Transverse colon (tissue), 4 donors: ENCODE measurements around the gene SUPV3L1. TPM values are rescaled to one million over a fixed set of nuclear protein-coding genes. Genes with fewer than 3 reads are reported as not detected.

Experiments
- DNase-seq: peaks from one replicate; pipeline ENCODE4 v3.0.0-alpha.2; 2019
- H3K27ac ChIP-seq, 4 donors: fragments of 200-600 bp; sonication (generic); 2 replicates each; pipeline ENCODE4 v1.5.1; 2016 to 2018; ENCODE audit warnings: inconsistent platforms in 4 of 4
- H3K27me3 ChIP-seq: fragments of 200-600 bp; sonication (generic); 2 replicates; pipeline ENCODE4 v1.5.1; 2017; ENCODE audit warnings: inconsistent platforms
- H3K36me3 ChIP-seq, 4 donors: fragments of 200-600 bp; sonication (generic); 2 replicates each; pipeline ENCODE4 v1.5.1; 2017 to 2019; ENCODE audit warnings: inconsistent platforms in 4 of 4
- H3K4me1 ChIP-seq, 4 donors: fragments of 200-600 bp; sonication (generic); 2 replicates each; pipeline ENCODE4 v1.5.1; 2017 to 2020; ENCODE audit warnings: inconsistent platforms in 4 of 4
- H3K4me3 ChIP-seq, 4 donors: fragments of 200-600 bp; sonication (generic); 1 replicate in 1 of 4; 2 replicates in 3 of 4; pipeline versions ENCODE4 v1.5.1 to v1.6.1; 2017 to 2019; ENCODE audit warnings: inconsistent platforms in 4 of 4
- H3K9me3 ChIP-seq, 2 donors: fragments of 200-600 bp; sonication (generic); 2 replicates each; pipeline ENCODE4 v1.5.1; 2017 to 2019; ENCODE audit warnings: inconsistent platforms in 2 of 2
- CTCF ChIP-seq, 5 experiments: fragments of 200-600 bp in 3 of 5; fragments of 450-650 bp in 2 of 5; sonication (generic) in 3 of 5; IDR thresholded peaks; 1 replicate in 2 of 5; 2 replicates in 3 of 5; pipeline ENCODE4 v1.5.1; 2016 to 2017; ENCODE audit warnings: antibody characterized with exemption in 5 of 5, inconsistent platforms in 3 of 5, mild to moderate bottlenecking in 2 of 5, moderate library complexity in 1 of 5
- EP300 ChIP-seq: sonication (generic); formaldehyde crosslinking; IDR thresholded peaks from one replicate; pipeline ENCODE4 v1.6.1; 2017; ENCODE audit warnings: antibody characterized with exemption, low read depth
- POLR2A ChIP-seq: fragments of 450-650 bp; IDR thresholded peaks from one replicate; pipeline ENCODE4 v1.6.1; 2016; ENCODE audit warnings: antibody characterized with exemption, mild to moderate bottlenecking, moderate library complexity
- POLR2AphosphoS5 ChIP-seq, 3 donors: sonication (generic); formaldehyde crosslinking; IDR thresholded peaks; one replicate each; pipeline ENCODE4 v1.6.1; 2016; ENCODE audit warnings: antibody characterized with exemption in 3 of 3
- WGBS, 2 donors: methylation state at CpG; one replicate each; pipeline ENCODE4 v1.1.5; 2018; ENCODE audit warnings: low coverage in 1 of 2; 5-methylcytosine and 5-hydroxymethylcytosine counted together
- in situ Hi-C, 4 donors: fragments of 200-750 bp; cut with MboI; loops; one replicate each; pipeline versions ENCODE4 v1.15.0 to v1.15.1; 2017; ENCODE audit warnings: low sequenced_read_pairs in 3 of 4, low pct_ligation_motif_present in 1 of 4, low pct_unique_long_range_greater_than_20kb in 1 of 4
- intact Hi-C: fragments of 100-400 bp; cut with DNase I; formaldehyde crosslinking; loops from one replicate; pipeline ENCODE4 v1.15.1; 2023; ENCODE audit warnings: low total_unique reads
- total RNA-seq, 4 donors: library from RNA; depleted of rRNA; stranded (reverse); fragments of >200 nt; gene quantifications; one replicate each; pipeline ENCODE4 v1.1.0, GENCODE V29; 2016

The SUPV3L1 gene
- total RNA-seq, 4 donors from 2014 or later, result 15.3 to 34.0 (median 26.7) TPM

- Histone ChIP-seq H3K36me3 (no peaks in the 10 kb centered on the region), H3K27ac (no peak within 1 kb of the TSS), H3K4me3 (no peak within 1 kb of the TSS), H3K27me3 (no peaks in the 10 kb centered on the region), H3K9me3 (no peaks in the 10 kb centered on the region), H3K4me1 (peaks cover 16 to 37% (median 25%) of the 10 kb centered on the region in 4 donors)
- no peak for TF ChIP-seq POLR2AphosphoS5 (IDR thresholded peaks at IDR 0.05)
- no peak for TF ChIP-seq EP300
- TF ChIP-seq POLR2A, result no peak
- TF ChIP-seq CTCF (IDR thresholded peaks at IDR 0.05), result no peak
- in situ Hi-C loops, result no loop called here
- WGBS, 2 donors, result 76 to 100% methylated on average over 1 to 8 of the region's 8 CpGs
- intact Hi-C loops, result no loop called here
- DNase-seq, result no peak
Observed at GRCh38 chr10:69220041-69220451, 40.0 kb downstream of the SUPV3L1 start, which contains the start of gene HKDC1. TSS of gene HKDC1 (plus strand) at chr10:69220332. CDS start at chr10:69220436, 104 bp downstream.

DNA sequence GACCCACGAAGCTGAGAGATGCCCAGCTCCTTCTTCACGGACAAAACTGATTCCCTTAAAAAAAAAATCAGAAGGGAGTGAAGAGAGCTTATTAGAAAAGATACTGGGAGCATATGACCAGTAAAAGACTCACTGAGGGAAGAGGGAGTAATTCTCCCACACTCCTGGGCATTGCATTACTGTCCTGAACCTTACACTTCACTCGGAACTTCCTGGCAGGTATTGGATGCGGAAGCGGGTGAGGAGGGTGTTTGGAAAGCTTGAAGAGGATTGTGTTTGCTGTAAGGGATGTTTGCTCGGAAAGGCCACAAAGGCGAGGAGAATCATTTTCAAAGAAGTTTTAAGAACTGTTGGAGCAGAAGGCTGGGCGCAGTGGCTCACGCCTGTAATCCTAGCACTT is 40.5 kb downstream of the SUPV3L1 start:
- TF ChIP-seq CTCF (IDR thresholded peaks at IDR 0.05) (no peak), POLR2AphosphoS5 (IDR thresholded peaks at IDR 0.05) (no peak), EP300 (no peak), POLR2A (no peak)
- H3K4me1 ChIP-seq, result peaks cover 16 to 41% (median 25%) of the 10 kb centered on the region in 4 donors
- no peaks in the 10 kb centered on the region for H3K9me3 ChIP-seq
- 89 to 90% methylated on average over 7 to 9 of the region's 9 CpGs for WGBS, 2 donors
- no peak overlapping the region for H3K27ac ChIP-seq
- intact Hi-C loops (no loop called here), in situ Hi-C loops (no loop called here)
- no peaks in the 10 kb centered on the region for H3K27me3 ChIP-seq
- no peak overlapping the region for H3K4me3 ChIP-seq
- DNase-seq, result no peak
- H3K36me3 ChIP-seq, result no peaks in the 10 kb centered on the region

DNA sequence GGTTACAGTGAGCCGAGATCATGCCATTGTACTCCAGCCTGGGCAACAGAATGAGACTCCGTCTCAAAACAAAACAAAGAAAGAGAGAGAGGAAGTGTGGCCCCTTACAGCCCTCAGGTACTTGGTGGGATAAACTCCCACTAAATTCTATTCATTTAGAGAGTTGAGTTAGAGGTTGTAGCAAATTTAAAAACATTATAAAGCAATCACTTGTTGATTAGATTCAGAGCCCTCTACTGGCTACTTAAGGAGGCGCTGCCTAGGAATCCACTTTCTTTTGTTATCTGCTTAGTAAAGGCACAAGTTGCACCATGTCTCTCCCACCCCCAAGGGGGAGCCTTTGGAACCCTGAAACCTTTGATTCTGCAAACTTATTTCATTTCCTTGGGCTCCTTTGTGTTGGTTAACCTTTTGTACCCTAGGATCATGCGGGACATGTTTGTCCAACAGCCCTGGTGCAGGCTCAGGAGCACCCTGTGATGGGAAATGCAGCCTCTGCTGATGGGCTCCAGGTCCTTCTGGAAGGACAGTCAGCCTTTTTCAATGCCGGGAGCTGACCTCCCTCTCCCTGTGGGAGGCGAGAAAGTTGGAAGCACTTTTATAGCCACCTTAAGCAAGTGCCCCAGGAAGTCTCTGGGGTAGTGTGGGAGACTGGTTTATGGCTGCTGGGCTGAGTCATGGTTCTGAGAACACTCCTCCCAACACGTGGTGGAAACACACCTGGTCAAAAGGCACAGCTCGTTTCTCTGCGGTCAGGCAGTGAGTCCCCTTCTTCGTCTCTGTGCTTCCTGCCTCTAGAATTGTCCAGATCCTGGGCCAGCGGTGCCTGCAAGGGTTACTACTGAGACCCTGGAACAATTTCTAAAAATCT is 42.4 kb downstream of the SUPV3L1 start:
- intact Hi-C loops (no loop called here), in situ Hi-C loops (no loop called here)
- Histone ChIP-seq H3K36me3 (no peaks in the 10 kb centered on the region), H3K27me3 (no peaks in the 10 kb centered on the region), H3K4me3 (peak overlapping the region in 2 of 4 donors; percentile 16 to 26), H3K4me1 (peaks cover 16 to 42% (median 25%) of the 10 kb centered on the region in 4 donors), H3K9me3 (no peaks in the 10 kb centered on the region), H3K27ac (peak overlapping the region; percentile 86 to 92 (median 88))
- DNase-seq, result peak; percentile 92
- 10 to 16% methylated on average over 2 to 10 of the region's 11 CpGs for WGBS, 2 donors
- peak; percentile 28 to 83 (median 76) for TF ChIP-seq POLR2AphosphoS5 (IDR thresholded peaks at IDR 0.05)
- TF ChIP-seq EP300, result no peak
- TF ChIP-seq POLR2A, result peak; percentile 82
- peak; percentile 57 to 84 (median 64) for TF ChIP-seq CTCF (IDR thresholded peaks at IDR 0.05)

GRCh38 chr10:69223028-69223342 is 43.0 kb downstream of the SUPV3L1 start:
- 7% methylated on average over 1 of the region's 1 CpG for WGBS, 2 donors
- Histone ChIP-seq H3K27me3 (no peaks in the 10 kb centered on the region), H3K36me3 (no peaks in the 10 kb centered on the region), H3K27ac (peak overlapping the region; percentile 86 to 92 (median 88)), H3K4me1 (peaks cover 16 to 42% (median 25%) of the 10 kb centered on the region in 4 donors), H3K4me3 (no peak overlapping the region), H3K9me3 (no peaks in the 10 kb centered on the region)
- in situ Hi-C loops, result no loop called here
- TF ChIP-seq POLR2A, result no peak
- no peak for TF ChIP-seq POLR2AphosphoS5 (IDR thresholded peaks at IDR 0.05)
- TF ChIP-seq EP300, result no peak
- no peak for TF ChIP-seq CTCF (IDR thresholded peaks at IDR 0.05)
- no peak for DNase-seq
- intact Hi-C loops, result no loop called here
